SJCRH30 (cell line): ENCODE measurements around the gene NFIB. TPM values are rescaled to one million over a fixed set of nuclear protein-coding genes. Genes with fewer than 3 reads are reported as not detected.

Experiments used
- DNase-seq, 2 experiments: peaks; one replicate each; pipeline ENCODE4 v3.0.0-alpha.2; 2015 to 2020
- H3K27ac ChIP-seq: fragments of 250-450 bp; sonication (Bioruptor Pico); 2 replicates; pipeline ENCODE4 v1.5.1; 2020; ENCODE audit warnings: mild to moderate bottlenecking, moderate library complexity
- H3K27me3 ChIP-seq: fragments of 250-450 bp; sonication (Bioruptor Pico); 2 replicates; pipeline ENCODE4 v1.5.1; 2020; ENCODE audit warnings: mild to moderate bottlenecking, moderate library complexity
- H3K36me3 ChIP-seq: fragments of 250-450 bp; sonication (Bioruptor Pico); 2 replicates; pipeline ENCODE4 v1.5.1; 2020; ENCODE audit warnings: mild to moderate bottlenecking, moderate library complexity
- H3K4me1 ChIP-seq: fragments of 250-450 bp; sonication (Bioruptor Pico); 2 replicates; pipeline ENCODE4 v1.5.1; 2020; ENCODE audit warnings: mild to moderate bottlenecking, moderate library complexity
- H3K4me3 ChIP-seq: fragments of 250-450 bp; sonication (Bioruptor Pico); 2 replicates; pipeline ENCODE4 v1.5.1; 2020; ENCODE audit warnings: mild to moderate bottlenecking, moderate library complexity
- H3K9me3 ChIP-seq: fragments of 250-450 bp; sonication (Bioruptor Pico); replicated peaks from 2 replicates; pipeline ENCODE4 v1.5.1; 2020; ENCODE audit warnings: mild to moderate bottlenecking, moderate library complexity
- total RNA-seq: library from RNA; depleted of rRNA; stranded (reverse); fragments of >200 nt; shearing (Covaris generic); gene quantifications from 2 replicates; pipeline ENCODE4 v1.2.3, GENCODE V29; 2014

NFIB gene
- total RNA-seq, 1 experiment from 2014 or later: 48.1 TPM

DNA sequence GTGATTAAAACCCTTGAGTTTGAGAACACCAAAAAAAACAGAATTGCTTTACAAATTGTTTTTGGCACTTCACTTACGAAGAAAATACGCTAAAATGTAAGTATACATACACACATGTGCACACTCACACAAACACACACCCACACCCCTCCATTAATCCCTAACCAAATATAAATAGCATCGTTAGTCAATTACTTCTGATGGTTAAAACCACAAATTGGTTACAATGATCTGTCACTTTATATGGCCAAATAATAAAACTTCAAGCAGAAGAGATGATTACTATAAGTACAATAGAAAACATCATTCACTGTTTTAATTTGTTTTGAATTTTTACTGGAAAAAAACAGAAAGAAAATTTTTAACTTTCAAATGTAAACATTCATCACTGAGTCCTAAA lies 103.5 kb downstream of the NFIB start:
- Histone ChIP-seq H3K4me3 (no peak overlapping the region), H3K36me3 (peaks cover 7% of the 10 kb centered on the region; the same call in 1 of the 2 replicates), H3K9me3 (no peaks in the 10 kb centered on the region), H3K4me1 (peaks cover 36% of the 10 kb centered on the region), H3K27ac (no peak overlapping the region), H3K27me3 (no peaks in the 10 kb centered on the region)
- no peak for DNase-seq

DNA sequence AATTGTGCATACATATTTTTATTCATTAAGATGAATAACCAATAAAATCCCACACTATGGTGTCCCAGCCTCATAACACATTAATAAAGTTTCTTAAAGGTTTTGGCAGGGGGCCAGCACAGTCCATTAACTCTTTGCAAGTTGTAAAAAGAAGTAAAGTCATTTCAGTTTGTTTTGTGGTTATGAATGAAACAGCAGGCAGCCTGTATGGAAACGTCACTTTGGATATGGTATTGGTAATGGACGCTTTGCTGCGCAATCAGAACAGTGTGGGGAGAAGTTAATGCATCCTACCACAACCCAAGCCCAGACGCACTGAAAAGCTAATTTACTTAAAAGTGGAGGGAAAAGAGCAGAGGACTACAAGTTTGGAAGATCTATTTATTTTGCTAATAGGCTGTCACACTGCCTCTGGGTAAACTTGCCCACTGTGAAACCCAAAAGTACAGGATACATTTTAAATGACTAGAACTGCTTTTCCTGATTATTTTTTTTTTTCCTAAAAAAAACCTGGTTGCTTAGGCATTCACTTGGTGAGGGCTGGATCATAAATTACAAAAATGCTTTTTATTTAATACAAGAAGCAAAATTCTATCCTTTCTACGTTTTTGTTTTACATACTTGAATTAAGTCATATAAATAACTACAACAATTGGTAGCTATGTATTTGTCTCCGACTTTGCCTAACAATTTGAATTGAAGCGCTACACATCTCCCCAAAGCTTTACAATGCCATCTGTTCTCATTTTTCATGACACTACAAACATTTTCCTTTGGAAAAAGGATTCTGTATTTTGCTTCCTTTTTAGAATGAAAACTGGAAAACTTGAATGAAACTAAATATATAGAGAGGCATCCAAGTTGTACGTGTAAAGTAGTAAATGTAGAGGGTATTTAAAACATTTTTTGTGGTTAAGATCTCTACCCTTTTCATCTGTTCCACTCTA lies 104.3 kb downstream of the NFIB start:
- peak in 1 of 2 experiments; percentile 28 for DNase-seq
- H3K9me3 ChIP-seq: no peaks in the 10 kb centered on the region
- H3K36me3 ChIP-seq: peaks cover 7% of the 10 kb centered on the region; the same call in 1 of the 2 replicates
- H3K27me3 ChIP-seq: no peaks in the 10 kb centered on the region
- H3K4me3 ChIP-seq: no peak overlapping the region
- H3K27ac ChIP-seq: no peak overlapping the region; the same call in 1 of the 2 replicates
- H3K4me1 ChIP-seq: peaks cover 36% of the 10 kb centered on the region

DNA sequence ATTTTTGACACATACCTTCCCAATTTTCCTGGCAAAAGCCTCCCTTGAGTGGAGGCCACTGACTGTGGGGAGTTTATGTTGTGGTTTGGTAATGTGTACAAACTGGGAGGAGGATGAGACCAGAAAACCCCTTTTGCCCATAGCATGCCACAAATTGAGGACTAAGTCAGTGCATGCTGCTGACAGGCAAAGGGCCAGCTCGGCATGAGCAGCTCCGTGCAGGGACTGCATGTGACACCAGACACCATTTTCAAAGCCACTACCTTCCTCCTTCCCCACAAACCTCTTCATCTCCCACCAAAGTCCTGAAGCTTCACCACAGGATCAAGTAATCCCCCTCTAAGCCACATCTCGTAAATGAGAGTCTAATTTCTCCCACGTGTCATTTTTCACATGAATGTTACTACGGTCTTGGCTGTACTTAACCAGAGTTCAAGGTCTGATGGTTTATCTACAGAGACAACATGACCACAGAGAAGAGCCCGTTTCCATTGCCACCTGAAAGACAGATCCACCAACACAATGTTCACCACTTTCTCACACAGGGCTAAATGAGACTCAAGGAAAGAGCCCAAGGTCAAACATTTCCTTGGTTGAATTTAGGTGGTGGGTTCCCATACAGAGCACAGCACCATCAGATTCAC lies 106.5 kb downstream of the NFIB start:
- DNase-seq: peak; percentile 38 to 76
- H3K36me3 ChIP-seq: peaks cover 7% of the 10 kb centered on the region; the same call in 1 of the 2 replicates
- no peaks in the 10 kb centered on the region for H3K27me3 ChIP-seq
- H3K27ac ChIP-seq: no peak overlapping the region
- no peak overlapping the region for H3K4me3 ChIP-seq
- peaks cover 40% of the 10 kb centered on the region for H3K4me1 ChIP-seq
- H3K9me3 ChIP-seq: no peaks in the 10 kb centered on the region

DNA sequence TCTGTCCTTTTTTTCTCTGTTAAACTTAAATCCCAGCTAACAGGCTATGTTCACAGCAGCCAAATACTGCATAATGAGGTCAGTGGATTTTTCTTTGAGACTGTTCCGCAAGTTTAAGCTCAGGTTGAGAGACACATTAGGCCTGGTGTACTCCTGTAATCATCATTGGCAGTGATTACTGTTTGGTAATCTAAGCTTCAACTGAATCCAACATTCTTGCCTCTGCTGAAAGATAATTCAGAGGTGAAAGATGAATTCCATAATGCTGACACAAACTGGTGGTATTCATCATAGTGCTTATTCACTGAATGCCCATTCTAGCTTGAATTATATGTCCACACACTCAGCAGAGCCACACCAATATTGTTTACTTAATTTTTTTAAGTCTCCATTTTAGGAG lies 108.5 kb downstream of the NFIB start:
- Histone ChIP-seq H3K27ac (no peak overlapping the region), H3K4me3 (no peak overlapping the region), H3K27me3 (no peaks in the 10 kb centered on the region), H3K9me3 (no peaks in the 10 kb centered on the region), H3K4me1 (peaks cover 37% of the 10 kb centered on the region), H3K36me3 (0 out of 2 replicates have a peak, but pooled peaks cover 3% of the 10 kb centered on the region)
- DNase-seq: peak in 1 of 2 experiments; percentile 15

DNA sequence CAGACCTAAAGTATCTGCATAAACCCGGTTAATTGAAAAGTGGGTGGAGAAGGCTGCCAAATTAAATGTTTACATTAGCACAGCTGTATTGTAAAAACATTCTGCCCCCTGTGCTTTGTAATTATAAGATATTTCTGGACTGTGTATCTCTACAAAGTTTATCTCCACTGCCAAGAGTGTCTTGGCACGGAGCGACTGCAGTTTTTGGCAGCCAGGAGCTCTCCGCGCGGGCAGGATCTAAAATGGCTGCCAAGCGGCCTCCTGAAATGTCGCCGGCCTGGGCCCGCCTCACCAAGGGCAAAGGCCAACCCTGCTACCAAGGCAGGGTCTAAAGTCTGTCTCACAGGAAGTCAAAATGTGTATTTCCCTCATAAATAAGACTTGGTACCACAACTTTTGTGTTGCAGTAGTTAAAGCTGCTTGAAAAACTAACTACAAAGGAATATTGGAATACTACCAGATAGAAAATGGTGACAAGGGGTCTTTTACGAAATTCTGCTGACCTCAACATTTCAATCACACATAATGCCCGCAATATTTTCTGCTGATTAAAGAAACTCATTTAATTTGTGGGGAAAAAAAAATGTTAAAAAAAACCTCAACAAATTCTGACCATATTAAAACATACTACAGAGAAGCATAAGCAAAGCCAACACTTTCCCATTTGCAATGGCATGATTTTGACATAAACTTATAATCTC lies 110.4 kb downstream of the NFIB start:
- DNase-seq: peak; percentile 26 to 35
- no peak overlapping the region for H3K4me3 ChIP-seq
- no peaks in the 10 kb centered on the region for H3K27me3 ChIP-seq
- H3K27ac ChIP-seq: peak overlapping the region; percentile 13; the same call in 1 of the 2 replicates
- 0 out of 2 replicates have a peak, but pooled peaks cover 2% of the 10 kb centered on the region for H3K36me3 ChIP-seq
- H3K9me3 ChIP-seq: no peaks in the 10 kb centered on the region
- peaks cover 20% of the 10 kb centered on the region for H3K4me1 ChIP-seq

DNA sequence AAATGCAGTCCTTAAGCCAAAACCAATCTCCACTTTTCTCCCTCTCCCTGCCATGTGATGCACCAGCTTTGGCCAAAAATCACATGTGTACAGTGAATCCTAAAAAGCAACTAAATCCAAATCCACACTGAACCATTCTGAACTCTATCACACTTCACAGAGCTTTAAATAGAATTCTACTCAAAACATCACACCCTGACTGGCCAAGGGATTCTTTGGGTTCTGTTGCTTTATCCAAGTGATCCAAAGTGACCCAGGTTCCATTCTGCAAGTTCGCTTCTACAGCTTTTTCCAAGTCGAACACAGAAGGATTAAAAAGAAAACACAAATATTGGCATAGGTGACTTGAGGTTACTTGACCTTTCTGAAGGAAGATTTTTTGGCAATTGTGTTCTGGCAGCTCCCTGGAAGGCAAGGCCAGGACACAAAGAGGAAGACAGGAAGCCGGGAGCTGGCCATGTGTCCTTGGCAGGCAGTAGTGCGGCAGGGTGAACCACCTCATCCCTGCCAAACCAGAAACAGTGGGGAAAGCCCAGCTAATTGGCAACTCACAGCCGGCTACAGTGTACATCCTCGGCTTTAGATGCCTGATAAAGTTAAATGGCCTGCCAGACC lies 115.0 kb downstream of the NFIB start:
- DNase-seq: no peak
- H3K36me3 ChIP-seq: 0 out of 2 replicates have a peak, but pooled peaks cover 2% of the 10 kb centered on the region
- H3K4me3 ChIP-seq: no peak overlapping the region
- H3K4me1 ChIP-seq: peaks cover 7% of the 10 kb centered on the region
- H3K27ac ChIP-seq: no peak overlapping the region
- H3K27me3 ChIP-seq: no peaks in the 10 kb centered on the region
- no peaks in the 10 kb centered on the region for H3K9me3 ChIP-seq

DNA sequence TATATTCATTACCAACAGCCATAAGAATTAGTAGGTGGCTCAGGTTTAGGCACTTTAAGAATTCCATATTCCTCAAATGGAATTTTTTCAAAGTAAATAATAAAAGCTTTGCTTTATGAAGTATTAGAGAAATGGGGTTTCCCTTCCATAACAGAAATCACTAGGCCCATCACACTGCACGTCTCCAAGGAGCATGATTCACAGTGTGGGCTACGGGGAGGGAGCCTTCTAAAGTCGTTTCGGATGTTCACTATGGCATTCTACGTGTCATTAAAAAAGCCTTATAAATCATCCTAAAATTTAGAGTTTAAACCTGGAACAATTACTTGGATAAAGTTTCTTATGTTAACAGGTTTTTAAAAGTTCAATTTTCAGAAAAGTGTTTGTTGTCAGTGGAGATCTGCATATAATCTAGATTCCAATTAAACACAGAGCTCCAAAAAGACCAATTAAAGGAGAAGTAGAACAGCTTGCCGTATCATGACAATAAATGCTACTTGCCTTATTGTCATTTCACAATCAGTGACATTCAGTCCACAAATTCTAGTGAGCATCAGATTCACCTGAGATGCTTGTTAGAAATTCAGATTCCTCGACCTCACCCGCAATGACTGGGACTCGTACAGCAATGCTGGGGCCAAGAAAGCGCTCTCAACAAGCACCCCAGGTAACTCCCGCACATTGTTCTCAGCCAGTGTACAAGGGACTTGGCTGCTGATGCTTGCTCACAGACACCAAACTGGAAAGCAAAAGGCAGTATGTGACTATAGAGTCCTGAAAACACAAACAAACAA lies 115.7 kb downstream of the NFIB start:
- Histone ChIP-seq H3K36me3 (0 out of 2 replicates have a peak, but pooled peaks cover 2% of the 10 kb centered on the region), H3K27me3 (no peaks in the 10 kb centered on the region), H3K9me3 (no peaks in the 10 kb centered on the region), H3K4me3 (no peak overlapping the region), H3K4me1 (peaks cover 7% of the 10 kb centered on the region; the same call in 1 of the 2 replicates), H3K27ac (no peak overlapping the region)
- DNase-seq: no peak

DNA sequence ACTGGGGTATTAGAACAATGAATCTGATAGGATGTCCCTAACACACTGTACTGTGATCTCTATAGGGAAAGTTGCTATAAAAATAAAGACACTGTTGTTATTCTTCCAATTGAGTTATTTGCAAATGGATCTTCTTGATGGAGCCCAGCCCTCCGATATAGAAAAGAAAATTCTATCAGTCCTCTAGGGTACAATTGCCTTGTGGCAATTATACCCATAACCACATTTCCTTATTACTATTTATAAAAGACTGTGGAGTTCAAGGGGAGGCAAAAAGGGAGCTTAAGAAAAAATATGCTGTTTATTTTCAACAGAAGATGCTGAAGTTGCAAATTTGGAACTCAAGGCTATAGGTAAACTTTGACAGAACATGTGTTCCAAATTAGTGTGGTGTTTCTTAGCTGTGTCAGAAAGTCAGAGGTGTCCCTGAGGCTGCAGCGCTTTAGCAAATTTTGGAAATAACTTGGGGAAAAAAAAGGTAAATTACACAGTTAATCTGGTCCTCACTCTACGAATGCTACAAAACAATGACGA lies 116.5 kb downstream of the NFIB start:
- H3K27me3 ChIP-seq: no peaks in the 10 kb centered on the region
- 0 out of 2 replicates have a peak, but pooled peaks cover 2% of the 10 kb centered on the region for H3K36me3 ChIP-seq
- H3K27ac ChIP-seq: no peak overlapping the region
- H3K9me3 ChIP-seq: no peaks in the 10 kb centered on the region
- DNase-seq: no peak
- peaks cover 5% of the 10 kb centered on the region; the same call in 1 of the 2 replicates for H3K4me1 ChIP-seq
- no peak overlapping the region for H3K4me3 ChIP-seq

- no peak for DNase-seq
- H3K27me3 ChIP-seq: no peaks in the 10 kb centered on the region
- H3K4me3 ChIP-seq: no peak overlapping the region
- H3K4me1 ChIP-seq: peaks cover 16% of the 10 kb centered on the region
- no peak overlapping the region for H3K27ac ChIP-seq
- no peaks in the 10 kb centered on the region for H3K36me3 ChIP-seq
- 0 out of 2 replicates have a peak, but pooled peaks cover 4% of the 10 kb centered on the region for H3K9me3 ChIP-seq
Observed at GRCh38 chr9:14193328-14193990, 120.5 kb downstream of the NFIB start.

DNA sequence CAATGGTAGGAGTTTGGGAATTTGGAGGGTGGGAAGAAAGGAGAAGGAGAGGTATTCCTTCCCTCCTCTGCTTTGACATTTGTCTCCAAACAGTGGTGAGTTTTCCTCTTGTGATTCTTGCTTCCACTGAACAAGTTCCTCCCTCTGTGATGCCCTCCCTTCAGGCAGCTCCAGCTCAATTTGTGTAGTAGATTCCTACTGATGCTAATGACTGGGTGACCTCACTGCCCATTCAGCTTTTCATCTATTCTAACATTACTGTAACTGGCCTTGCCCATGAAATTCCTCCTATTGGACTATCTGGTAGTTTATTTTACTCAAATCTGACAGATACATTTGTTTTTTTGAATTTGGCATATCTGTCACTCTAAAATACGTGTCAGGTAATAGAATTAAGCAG lies 121.4 kb downstream of the NFIB start:
- Histone ChIP-seq H3K4me3 (no peak overlapping the region), H3K4me1 (peaks cover 16% of the 10 kb centered on the region), H3K27ac (no peak overlapping the region), H3K36me3 (no peaks in the 10 kb centered on the region), H3K9me3 (0 out of 2 replicates have a peak, but pooled peaks cover 4% of the 10 kb centered on the region), H3K27me3 (no peaks in the 10 kb centered on the region)
- DNase-seq: no peak

GRCh38 chr9:14191512-14191911 lies 122.4 kb downstream of the NFIB start:
- Histone ChIP-seq H3K4me1 (peaks cover 16% of the 10 kb centered on the region), H3K27ac (no peak overlapping the region), H3K27me3 (no peaks in the 10 kb centered on the region), H3K36me3 (no peaks in the 10 kb centered on the region), H3K9me3 (0 out of 2 replicates have a peak, but pooled peaks cover 4% of the 10 kb centered on the region), H3K4me3 (no peak overlapping the region)
- no peak for DNase-seq

- Histone ChIP-seq H3K27me3 (no peaks in the 10 kb centered on the region), H3K36me3 (no peaks in the 10 kb centered on the region), H3K4me1 (peaks cover 12% of the 10 kb centered on the region), H3K9me3 (0 out of 2 replicates have a peak, but pooled peaks cover 4% of the 10 kb centered on the region), H3K27ac (no peak overlapping the region), H3K4me3 (no peak overlapping the region)
- DNase-seq: no peak
Observed at GRCh38 chr9:14190240-14190639, 123.7 kb downstream of the NFIB start.

- H3K4me3 ChIP-seq: no peak overlapping the region
- no peaks in the 10 kb centered on the region for H3K27me3 ChIP-seq
- no peak overlapping the region for H3K27ac ChIP-seq
- peaks cover 12% of the 10 kb centered on the region for H3K4me1 ChIP-seq
- 0 out of 2 replicates have a peak, but pooled peaks cover 4% of the 10 kb centered on the region for H3K9me3 ChIP-seq
- no peak for DNase-seq
- no peaks in the 10 kb centered on the region for H3K36me3 ChIP-seq
Observed at GRCh38 chr9:14189578-14189977, 124.4 kb downstream of the NFIB start.
